Body of pancreas (tissue), 4 donors: ENCODE data around the gene ANXA4. TPM values are rescaled to one million over a fixed set of nuclear protein-coding genes. Genes with fewer than 3 reads are reported as not detected.

Experiments
- ATAC-seq: fragments of 150-250 bp; one replicate; pipeline ENCODE4 v1.9.1; 2016
- DNase-seq, 4 donors: peaks; one replicate each; pipeline ENCODE4 v3.0.0-alpha.2; 2019
- H3K27ac ChIP-seq, 4 donors: fragments of 200-600 bp; sonication (generic); 1 replicate in 3 of 4; 2 replicates in 1 of 4; pipeline versions ENCODE4 v1.5.1 to v1.6.1; 2016 to 2019; ENCODE audit warnings: mild to moderate bottlenecking in 1 of 4, mixed read lengths in 1 of 4, moderate library complexity in 1 of 4
- H3K27me3 ChIP-seq, 2 donors: fragments of 200-600 bp; sonication (generic); one replicate each; pipeline ENCODE4 v1.6.0; 2016; ENCODE audit warnings: mild to moderate bottlenecking in 1 of 2
- H3K36me3 ChIP-seq, 2 donors: fragments of 200-600 bp; sonication (generic); replicated peaks in 1 of 2; 2 replicates each; pipeline ENCODE4 v1.5.1; 2016; ENCODE audit warnings: low read depth in 2 of 2; ENCODE audit not compliant: insufficient read depth in 1 of 2
- H3K4me1 ChIP-seq: fragments of 200-600 bp; sonication (generic); one replicate; pipeline ENCODE4 v1.6.0; 2016
- H3K4me3 ChIP-seq, 2 donors: fragments of 200-600 bp; sonication (generic); 1 replicate in 1 of 2; 2 replicates in 1 of 2; pipeline ENCODE4 v1.5.1; 2016 to 2019
- H3K9me3 ChIP-seq, 3 donors: fragments of 200-600 bp; sonication (generic); 1 replicate in 2 of 3; 2 replicates in 1 of 3; pipeline ENCODE4 v1.5.1; 2016
- CTCF ChIP-seq, 7 experiments: fragments of 450-650 bp in 4 of 7; fragments of 200-600 bp in 3 of 7; sonication (generic) in 3 of 7; IDR thresholded peaks; one replicate each; pipeline ENCODE4 v1.5.1; 2016 to 2019; ENCODE audit warnings: antibody characterized with exemption in 7 of 7
- POLR2A ChIP-seq, 3 donors: fragments of 450-650 bp; IDR thresholded peaks; one replicate each; pipeline ENCODE4 v1.6.1; 2016; ENCODE audit warnings: antibody characterized with exemption in 3 of 3, mild to moderate bottlenecking in 2 of 3
- WGBS, 2 donors: methylation state at CpG; one replicate each; pipeline ENCODE4 v1.1.5; 2017; 5-methylcytosine and 5-hydroxymethylcytosine counted together
- intact Hi-C: fragments of 100-400 bp; cut with DNase I; formaldehyde crosslinking; loops from one replicate; pipeline ENCODE4 v1.15.1; 2023
- total RNA-seq, 2 donors: library from RNA; depleted of rRNA; stranded (reverse); fragments of >200 nt; gene quantifications; one replicate each; pipeline ENCODE4 v1.1.0, GENCODE V29; 2016

The ANXA4 gene
- total RNA-seq, 2 donors from 2014 or later = 382 to 399 TPM

- DNase-seq = no peak
- TF ChIP-seq CTCF (IDR thresholded peaks at IDR 0.05) = no peak
- TF ChIP-seq POLR2A (IDR thresholded peaks at IDR 0.05) = no peak
- Histone ChIP-seq H3K4me3 (no peak overlapping the region), H3K36me3 (no peaks in the 10 kb centered on the region), H3K9me3 (no peaks in the 10 kb centered on the region), H3K27me3 (no peaks in the 10 kb centered on the region), H3K4me1 (peaks cover 27% of the 10 kb centered on the region), H3K27ac (peak overlapping the region in 3 of 4 donors; percentile 14 to 96 (median 55))
- intact Hi-C loops = no loop called here
- no peak for ATAC-seq
- WGBS, 2 donors = 33 to 34% methylated on average over 3 of the region's 3 CpGs
These were observed 2.5 kb downstream of the ANXA4 start for GRCh38 chr2:69744456-69744855.

DNA sequence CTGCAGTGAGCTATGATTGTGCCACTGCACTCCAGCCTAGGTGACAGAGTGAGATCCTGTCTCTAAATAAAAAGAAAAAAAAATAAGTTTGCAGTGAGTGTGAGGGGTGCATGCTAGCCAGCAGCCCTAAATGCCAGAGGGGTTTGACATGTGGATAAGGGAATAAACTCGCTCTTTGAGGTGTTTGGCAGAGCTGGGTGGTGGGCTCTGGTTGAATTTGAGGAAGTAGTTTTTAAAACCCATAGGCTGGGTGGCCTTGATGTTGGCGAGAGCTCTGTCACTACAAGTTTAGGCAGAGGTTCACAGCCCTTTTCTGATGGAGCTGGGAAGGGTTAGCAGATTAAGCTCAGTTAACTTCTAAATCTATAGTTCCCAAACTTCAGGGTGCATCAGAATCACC is 3.1 kb downstream of the ANXA4 start:
- ATAC-seq (no peak), DNase-seq (no peak)
- H3K4me1 ChIP-seq = peaks cover 27% of the 10 kb centered on the region
- TF ChIP-seq POLR2A (IDR thresholded peaks at IDR 0.05) (no peak), CTCF (IDR thresholded peaks at IDR 0.05) (no peak)
- 39 to 60% methylated on average over 2 of the region's 2 CpGs for WGBS, 2 donors
- H3K36me3 ChIP-seq = no peaks in the 10 kb centered on the region
- intact Hi-C loops = no loop called here
- H3K27me3 ChIP-seq = no peaks in the 10 kb centered on the region
- H3K27ac ChIP-seq = peak overlapping the region in 3 of 4 donors; percentile 14 to 96 (median 55)
- H3K9me3 ChIP-seq = no peaks in the 10 kb centered on the region
- H3K4me3 ChIP-seq = peak overlapping the region in 1 of 2 donors; percentile 0

GRCh38 chr2:69750246-69750645 is 8.3 kb downstream of the ANXA4 start:
- intact Hi-C loops = no loop called here
- Histone ChIP-seq H3K4me1 (peaks cover 41% of the 10 kb centered on the region), H3K36me3 (no peaks in the 10 kb centered on the region), H3K27ac (peak overlapping the region in 3 of 4 donors; percentile 22 to 32 (median 25)), H3K4me3 (no peak overlapping the region), H3K27me3 (no peaks in the 10 kb centered on the region), H3K9me3 (no peaks in the 10 kb centered on the region)
- 58 to 66% methylated on average over 6 of the region's 6 CpGs for WGBS, 2 donors
- ATAC-seq (no peak), DNase-seq (no peak)
- TF ChIP-seq CTCF (IDR thresholded peaks at IDR 0.05) (no peak), POLR2A (IDR thresholded peaks at IDR 0.05) (no peak)

GRCh38 chr2:69753659-69754363 is 11.9 kb downstream of the ANXA4 start:
- no peak overlapping the region for H3K4me3 ChIP-seq
- ATAC-seq (no peak), DNase-seq (no peak)
- H3K9me3 ChIP-seq = no peaks in the 10 kb centered on the region
- H3K27me3 ChIP-seq = no peaks in the 10 kb centered on the region
- peak overlapping the region in 2 of 4 donors; percentile 33 to 57 for H3K27ac ChIP-seq
- H3K4me1 ChIP-seq = peaks cover 52% of the 10 kb centered on the region
- intact Hi-C loops = no loop called here
- TF ChIP-seq POLR2A (IDR thresholded peaks at IDR 0.05) = no peak
- no peak for TF ChIP-seq CTCF (IDR thresholded peaks at IDR 0.05)
- H3K36me3 ChIP-seq = no peaks in the 10 kb centered on the region
- 29 to 51% methylated on average over 3 of the region's 3 CpGs for WGBS, 2 donors

DNA sequence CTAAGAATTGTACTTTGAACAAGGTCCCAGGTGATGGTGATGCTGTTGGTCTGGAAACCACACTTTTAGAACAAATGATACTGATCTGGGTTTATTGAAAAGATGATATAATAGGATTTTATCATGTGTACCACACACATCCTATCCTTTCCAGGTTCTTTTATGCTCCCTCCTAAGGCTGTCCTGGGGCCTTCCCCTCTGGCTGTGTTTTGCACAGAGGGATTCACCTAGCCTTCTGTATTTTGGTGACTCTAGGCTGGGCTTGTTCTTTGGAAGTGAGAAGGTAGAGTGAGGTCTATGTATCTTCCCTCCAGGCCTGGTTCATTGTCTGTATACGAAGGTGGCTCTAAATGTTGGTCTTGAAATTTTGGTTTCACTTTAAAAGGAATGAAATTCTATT is 12.7 kb downstream of the ANXA4 start:
- no peak for TF ChIP-seq CTCF (IDR thresholded peaks at IDR 0.05)
- no peak for TF ChIP-seq POLR2A (IDR thresholded peaks at IDR 0.05)
- H3K4me1 ChIP-seq = peaks cover 52% of the 10 kb centered on the region
- H3K36me3 ChIP-seq = no peaks in the 10 kb centered on the region
- H3K4me3 ChIP-seq = no peak overlapping the region
- no peaks in the 10 kb centered on the region for H3K27me3 ChIP-seq
- intact Hi-C loops = no loop called here
- no peak for ATAC-seq
- no peaks in the 10 kb centered on the region for H3K9me3 ChIP-seq
- 55 to 59% methylated on average over 1 of the region's 1 CpG for WGBS, 2 donors
- H3K27ac ChIP-seq = peak overlapping the region in 2 of 4 donors; percentile 32 to 57
- no peak for DNase-seq
